LHCN-M2 (cell line): Measurements from ENCODE around the gene TRAF3. TPM values are rescaled to one million over a fixed set of nuclear protein-coding genes. Genes with fewer than 3 reads are reported as not detected.
"Not testable (repeated sequence)": the region's sequence is repeated elsewhere in the genome, so short reads cannot be mapped to it uniquely, and the experiment has no call there.

Source experiments
- DNase-seq: peaks from one replicate; pipeline ENCODE4 v3.0.0-alpha.2; 2012; ENCODE audit warnings: low read depth
- total RNA-seq: library from RNA; depleted of rRNA; stranded (reverse); fragments of >200 nt; gene quantifications from 2 replicates; pipeline ENCODE4 v1.2.3, GENCODE V29; 2014

The TRAF3 gene
- total RNA-seq, 1 experiment from 2014 or later = 17.0 TPM

GRCh38 chr14:102750376-102750775, 26.9 kb upstream of the TRAF3 start:
- DNase-seq = no peak

- no peak for DNase-seq
Observed at GRCh38 chr14:102751088-102751487, 26.2 kb upstream of the TRAF3 start.

DNA sequence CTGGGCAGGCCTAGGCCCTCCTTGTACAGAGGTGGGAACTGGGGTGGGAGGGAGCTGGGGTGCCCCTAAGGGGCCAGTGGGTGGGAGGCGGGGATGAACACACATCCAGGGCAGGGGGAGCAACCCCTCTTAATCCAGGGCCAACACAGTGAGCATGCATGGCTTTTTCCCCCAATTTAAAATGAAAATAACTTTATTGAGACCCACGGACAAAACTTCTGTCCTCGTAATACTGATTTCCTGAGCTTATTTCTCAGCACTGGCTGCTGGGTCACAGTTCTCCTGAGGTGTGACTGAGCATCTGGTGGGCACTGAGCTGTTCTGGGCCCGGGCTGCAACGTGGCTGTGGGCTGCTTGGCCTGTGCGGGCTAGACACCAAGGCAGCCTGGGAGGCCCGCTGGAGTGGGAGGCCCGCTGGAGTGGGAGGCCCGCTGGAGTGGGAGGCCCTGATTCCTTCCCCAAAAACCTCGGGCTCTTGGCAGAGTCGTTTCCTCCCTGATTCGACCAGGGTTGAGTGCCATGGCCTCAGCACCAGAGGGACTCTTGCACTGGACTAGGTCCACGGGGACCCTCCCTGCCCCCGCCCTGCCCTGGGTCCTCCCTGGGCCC, 24.9 kb upstream of the TRAF3 start:
- no peak for DNase-seq

DNA sequence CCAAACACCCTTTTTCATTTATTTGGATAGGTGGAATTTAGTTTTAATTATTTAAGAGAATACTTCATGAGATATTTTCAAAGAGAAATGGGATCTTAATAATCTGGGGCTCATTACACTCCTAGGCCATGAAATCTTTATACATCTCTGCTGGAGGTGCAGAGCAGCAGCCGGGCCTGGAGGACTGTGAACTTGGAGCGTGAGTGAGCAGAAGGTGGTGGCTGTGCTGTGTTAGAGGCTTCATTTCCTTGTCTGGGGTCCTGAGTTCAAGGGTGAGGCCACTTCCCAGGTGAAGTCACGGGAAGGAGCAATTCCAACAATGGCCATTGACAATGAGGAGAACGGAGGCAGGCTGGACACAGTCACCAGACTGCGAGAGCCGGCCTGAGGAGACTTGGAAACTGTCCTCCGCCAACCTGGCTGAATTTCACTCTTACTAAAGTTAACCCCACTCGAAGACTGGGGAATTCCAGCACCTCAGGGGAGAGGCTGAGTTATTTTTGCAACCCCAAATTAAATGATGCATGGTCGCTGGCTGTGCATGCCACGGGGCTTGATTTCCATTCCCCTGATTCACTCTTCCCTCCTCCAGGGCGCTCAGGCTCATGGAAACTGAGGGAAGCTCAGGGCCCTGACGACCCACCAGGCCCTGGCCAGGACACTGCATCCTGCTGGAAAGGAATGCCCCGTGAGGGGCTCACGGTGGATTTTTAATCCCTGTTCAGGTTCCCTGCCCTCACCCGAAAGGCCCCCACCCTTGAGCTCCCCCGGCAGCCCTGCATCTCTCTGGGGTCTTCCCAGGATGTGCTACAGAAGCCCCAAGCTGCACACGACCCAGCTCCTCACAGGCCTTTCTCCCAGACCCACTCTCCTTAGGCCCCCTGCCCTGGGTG, 22.6 kb upstream of the TRAF3 start:
- DNase-seq = no peak

DNA sequence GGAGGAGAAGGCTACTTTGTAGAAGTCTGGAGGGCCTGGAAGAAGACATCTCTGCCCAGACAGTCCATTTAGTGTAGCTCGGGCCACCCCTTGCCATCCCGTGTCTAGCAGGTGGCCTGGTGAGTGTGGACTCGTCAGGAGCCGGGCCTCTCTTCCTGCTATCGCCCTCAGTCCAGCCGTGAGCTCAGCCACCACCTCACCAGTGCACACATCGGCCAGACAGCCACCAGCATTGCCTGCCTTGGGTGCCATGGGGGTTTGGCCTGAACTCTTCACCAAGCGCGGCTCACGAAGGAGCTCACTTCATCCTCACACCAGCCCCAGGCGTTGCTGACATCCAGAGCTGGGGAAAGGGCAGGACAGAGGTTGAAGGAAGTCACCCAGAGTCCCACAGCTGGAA, 19.6 kb upstream of the TRAF3 start:
- no peak for DNase-seq

- DNase-seq = no peak
Observed at GRCh38 chr14:102758087-102758486, 19.2 kb upstream of the TRAF3 start.

DNA sequence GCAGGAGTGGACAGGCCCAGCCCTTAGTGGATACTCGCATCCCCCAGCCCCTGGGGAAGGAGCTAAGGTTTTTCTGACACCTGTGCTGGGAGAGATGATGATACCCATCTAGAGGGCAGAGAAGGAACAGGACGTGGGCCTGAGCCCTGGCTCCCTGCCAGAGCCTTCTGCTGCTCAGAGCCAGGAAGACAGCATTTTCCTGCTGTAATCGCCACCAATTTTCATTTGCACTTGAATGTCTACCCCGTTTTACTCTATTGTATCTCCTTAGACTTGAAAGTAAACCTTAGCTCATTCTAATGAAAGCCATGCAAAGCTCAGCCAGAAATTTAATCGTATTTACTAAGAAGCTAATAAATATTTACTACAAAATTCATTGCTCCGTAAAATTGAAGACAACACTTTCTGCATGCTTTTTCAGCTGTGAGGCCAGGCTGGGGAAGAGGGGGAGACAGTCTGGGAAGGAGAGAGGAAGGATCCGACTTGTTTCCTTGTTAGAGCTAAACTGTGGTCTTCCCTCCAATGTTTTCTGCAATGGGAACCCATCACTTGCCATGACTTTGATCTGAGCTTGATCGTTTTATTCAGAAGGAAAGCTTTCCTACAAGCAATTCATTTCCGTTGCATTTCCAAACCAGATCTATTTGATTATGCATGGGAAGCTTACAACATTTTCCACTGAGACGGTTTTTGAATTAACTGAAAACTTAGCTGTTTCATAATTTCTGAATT, 17.6 kb upstream of the TRAF3 start:
- no peak for DNase-seq

DNA sequence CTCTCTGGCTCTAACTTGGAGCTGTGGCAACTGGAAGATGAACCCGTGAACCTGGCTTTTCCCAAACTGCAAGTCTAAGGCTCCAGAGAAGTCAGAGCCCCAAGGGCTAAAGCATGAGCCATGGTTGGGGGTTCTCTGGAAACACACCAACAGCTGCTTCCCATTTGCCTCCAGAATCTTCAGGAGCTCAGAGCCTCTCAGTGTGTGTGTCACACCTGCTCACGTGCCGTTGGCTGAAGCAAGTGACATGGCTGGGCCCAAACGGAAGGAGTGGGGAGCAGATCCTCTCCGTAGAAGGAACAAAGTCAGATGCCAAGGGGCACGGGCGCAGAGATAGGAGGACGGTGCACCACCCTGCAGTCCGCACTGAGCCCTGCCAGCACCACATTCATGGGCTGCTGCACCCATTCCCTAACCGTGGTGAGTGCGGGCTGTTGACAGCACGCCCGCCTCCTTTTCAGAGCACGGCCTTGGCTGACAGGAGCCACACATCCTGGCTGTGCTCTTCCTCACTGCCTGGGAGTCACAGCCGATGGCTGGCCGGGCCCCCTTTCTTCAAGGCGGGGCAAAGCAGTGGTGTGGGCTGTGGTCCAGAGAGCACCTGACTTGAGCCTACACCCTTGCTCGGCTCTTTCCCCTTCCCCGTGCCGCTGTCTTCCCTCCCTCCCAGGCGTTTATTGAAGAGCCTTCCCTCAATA, 16.6 kb upstream of the TRAF3 start:
- DNase-seq = no peak

DNA sequence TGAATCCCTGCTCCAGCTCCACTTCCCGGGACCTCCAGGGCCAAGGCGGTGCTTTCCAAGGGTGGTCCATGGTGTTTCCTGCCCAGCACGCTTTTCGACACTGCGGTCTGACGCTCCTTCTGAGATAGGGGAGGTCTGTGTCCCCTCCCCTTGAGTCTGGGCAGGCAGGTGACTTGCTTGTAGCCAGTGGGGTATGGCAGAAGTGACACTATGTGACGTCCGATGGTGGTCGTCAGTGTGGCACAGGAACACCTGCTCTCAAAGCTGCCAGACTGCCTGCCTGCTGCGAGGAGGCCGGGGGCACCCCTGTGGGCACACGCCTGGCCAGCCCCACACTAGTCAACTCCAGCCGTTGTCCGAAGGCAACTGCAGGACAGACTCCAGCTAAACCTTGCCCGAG, 16.0 kb upstream of the TRAF3 start:
- no peak for DNase-seq

DNA sequence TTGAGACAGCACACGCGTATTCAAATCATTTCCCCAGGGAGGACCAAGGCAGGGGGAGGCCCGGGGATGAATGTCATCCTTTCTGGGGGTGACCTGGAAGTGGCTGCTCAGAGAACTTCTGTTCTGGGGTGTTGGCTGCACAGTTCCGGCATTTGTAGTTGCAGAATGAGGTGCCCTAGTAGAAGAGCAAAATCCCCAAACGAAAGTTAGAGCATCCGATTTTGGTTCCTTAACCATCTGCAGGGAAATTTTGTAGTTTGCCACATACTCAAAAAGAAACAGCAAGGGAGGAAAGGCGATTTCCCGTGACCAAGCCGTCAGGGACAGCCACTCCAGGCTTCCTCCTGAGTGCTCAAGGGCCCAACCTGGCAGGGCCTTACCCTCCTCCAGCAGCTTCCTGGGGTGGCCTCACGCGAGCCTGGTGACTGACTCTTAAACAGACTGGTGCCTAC, 13.0 kb upstream of the TRAF3 start:
- no peak for DNase-seq

DNA sequence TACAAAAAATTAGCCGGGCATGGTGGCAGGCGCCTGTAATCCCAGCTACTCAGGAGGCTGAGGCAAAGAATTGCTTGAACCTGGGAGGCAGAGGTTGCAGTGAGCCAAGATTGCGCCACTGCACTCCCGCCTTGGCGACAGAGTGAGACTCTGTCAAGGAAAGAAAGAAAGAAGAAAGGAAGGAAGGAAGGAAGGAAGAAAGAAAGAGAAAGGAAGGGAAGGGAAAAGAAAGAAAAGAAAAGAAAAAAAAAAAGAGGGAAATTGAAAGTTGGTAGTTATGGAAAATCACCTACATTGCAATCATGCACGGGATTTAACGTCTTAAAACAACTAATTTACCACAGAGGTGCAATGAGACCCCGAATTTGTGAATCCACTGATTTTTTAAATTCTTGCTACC, 11.5 kb upstream of the TRAF3 start:
- not testable (repeated sequence) for DNase-seq

- DNase-seq = no peak
Observed at GRCh38 chr14:102768223-102769048, 8.8 kb upstream of the TRAF3 start.

DNA sequence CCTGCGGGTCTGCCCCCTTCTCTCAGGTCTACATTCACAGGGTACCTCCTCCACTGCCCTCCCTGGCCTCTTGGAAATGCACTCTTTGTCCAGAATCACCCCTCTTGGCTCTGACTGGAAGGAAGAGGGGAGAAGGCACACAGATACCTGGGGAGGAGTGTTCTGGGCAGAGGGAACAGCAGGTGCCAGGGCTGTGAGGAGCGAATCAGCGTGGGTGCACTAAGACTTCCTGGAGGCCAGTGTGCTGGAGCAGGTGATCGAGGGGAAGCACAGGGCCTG, 8.3 kb upstream of the TRAF3 start:
- DNase-seq = no peak

DNA sequence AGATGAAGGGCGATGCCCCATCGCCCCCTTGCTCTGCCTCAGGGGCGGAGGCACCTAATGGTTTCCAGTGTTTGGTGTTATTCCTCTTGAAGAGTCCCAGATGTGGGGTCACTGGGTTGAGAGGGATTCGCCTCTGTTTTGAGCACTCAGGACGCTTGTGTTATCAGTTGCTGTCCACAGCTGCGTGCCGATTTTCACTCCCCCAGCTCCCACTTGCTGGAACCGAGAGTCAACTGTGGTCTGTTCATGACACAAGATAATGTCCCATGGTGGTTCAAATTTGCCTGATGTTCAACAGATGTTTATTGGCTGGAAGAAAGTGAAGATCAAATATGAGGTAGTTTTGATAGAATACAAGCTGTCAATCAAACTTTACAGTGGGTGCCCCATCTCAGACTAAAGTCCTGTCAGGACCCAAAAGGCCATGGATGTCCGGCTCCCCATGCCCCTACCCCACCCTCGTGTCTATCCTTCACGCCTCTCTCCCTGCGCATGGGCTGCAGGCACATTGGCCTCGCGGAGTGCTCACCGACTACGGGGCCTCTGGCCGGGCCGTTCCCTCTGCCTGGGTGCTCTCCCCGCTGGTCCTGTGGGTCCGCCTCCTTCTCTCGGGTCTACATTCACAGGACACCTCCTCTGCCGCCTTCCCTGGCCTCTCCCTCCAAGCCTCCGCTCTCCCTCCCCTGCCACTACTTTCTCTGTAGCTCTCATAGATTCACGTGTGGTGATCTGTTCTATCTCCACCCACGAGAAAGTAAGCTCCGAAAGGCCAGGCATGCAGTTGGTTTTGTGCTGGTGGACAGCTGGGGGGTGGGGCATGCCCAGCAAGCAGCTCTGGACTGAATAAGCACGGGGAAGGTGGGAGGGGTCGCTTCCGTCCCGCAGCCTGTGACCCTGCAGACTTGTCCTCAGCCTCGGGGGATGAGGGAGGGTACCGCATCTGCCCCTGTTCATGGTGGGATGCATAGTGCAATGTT, 6.8 kb upstream of the TRAF3 start:
- no peak for DNase-seq

- DNase-seq = no peak
Observed at GRCh38 chr14:102771144-102771543, 6.1 kb upstream of the TRAF3 start.

- DNase-seq = peak; percentile 19
Observed at GRCh38 chr14:102772781-102773570, 4.3 kb upstream of the TRAF3 start.

- DNase-seq = peak; percentile 59
Observed at GRCh38 chr14:102774391-102775153, 2.7 kb upstream of the TRAF3 start.
